Measurements from ENCODE around the gene GSTA2.
"Not testable (repeated sequence)": the region's sequence is repeated elsewhere in the genome, so short reads cannot be mapped to it uniquely, and the experiment has no call there.

GSTA2 gene

GRCh38 chr6:52763322-52763916 is at the start of gene GSTA2:
Gene GSTA2, minus strand, starts transcription at chr6:52763475. Its CDS starts 5,528 bp downstream, at chr6:52757947.
- DNase-seq (ENCODE audit: low spot score) = not testable (repeated sequence)

GRCh38 chr6:52809777-52810176 is 46.5 kb upstream of the GSTA2 start:
- not testable (repeated sequence) for DNase-seq (ENCODE audit: low spot score)

- no peak for DNase-seq (ENCODE audit: low spot score)
Observed at GRCh38 chr6:52808660-52809059, 45.4 kb upstream of the GSTA2 start.

- DNase-seq (ENCODE audit: low spot score) = not testable (repeated sequence)
Observed at GRCh38 chr6:52803668-52804255, 40.5 kb upstream of the GSTA2 start, which contains the start of gene GSTA1. Gene GSTA1, minus strand, starts transcription at chr6:52803816. Its CDS starts 4,549 bp downstream, at chr6:52799267.

- no peak for DNase-seq (ENCODE audit: low spot score)
Observed at GRCh38 chr6:52802806-52803205, 39.5 kb upstream of the GSTA2 start.

GRCh38 chr6:52801188-52801841 is 38.0 kb upstream of the GSTA2 start:
- no peak for DNase-seq (ENCODE audit: low spot score)

- not testable (repeated sequence) for DNase-seq (ENCODE audit: low spot score)
Observed at GRCh38 chr6:52799272-52799671, 36.0 kb upstream of the GSTA2 start.

GRCh38 chr6:52794366-52794765 is 31.1 kb upstream of the GSTA2 start:
- DNase-seq (ENCODE audit: low spot score) = not testable (repeated sequence)

- DNase-seq (ENCODE audit: low spot score) = no peak
Observed at GRCh38 chr6:52790861-52791260, 27.6 kb upstream of the GSTA2 start.

GRCh38 chr6:52789658-52790057 is 26.4 kb upstream of the GSTA2 start:
- not testable (repeated sequence) for DNase-seq (ENCODE audit: low spot score)

- DNase-seq (ENCODE audit: low spot score) = no peak
Observed at GRCh38 chr6:52788478-52788877, 25.2 kb upstream of the GSTA2 start.

- no peak for DNase-seq (ENCODE audit: low spot score)
Observed at GRCh38 chr6:52787917-52788316, 24.6 kb upstream of the GSTA2 start.

- DNase-seq (ENCODE audit: low spot score) = no peak
Observed at GRCh38 chr6:52786249-52786956, 23.1 kb upstream of the GSTA2 start.

- not testable (repeated sequence) for DNase-seq (ENCODE audit: low spot score)
Observed at GRCh38 chr6:52782696-52783274, 19.5 kb upstream of the GSTA2 start.

GRCh38 chr6:52782209-52782608 is 18.9 kb upstream of the GSTA2 start:
- DNase-seq (ENCODE audit: low spot score) = not testable (repeated sequence)

GRCh38 chr6:52779237-52779636 is 16.0 kb upstream of the GSTA2 start:
- DNase-seq (ENCODE audit: low spot score) = no peak

- not testable (repeated sequence) for DNase-seq (ENCODE audit: low spot score)
Observed at GRCh38 chr6:52776711-52777351, 13.6 kb upstream of the GSTA2 start.

- DNase-seq (ENCODE audit: low spot score) = not testable (repeated sequence)
Observed at GRCh38 chr6:52769399-52769798, 6.1 kb upstream of the GSTA2 start.

GRCh38 chr6:52767658-52768057 is 4.4 kb upstream of the GSTA2 start:
- DNase-seq (ENCODE audit: low spot score) = not testable (repeated sequence)

GRCh38 chr6:52761673-52762491 is 1.4 kb downstream of the GSTA2 start:
- DNase-seq (ENCODE audit: low spot score) = not testable (repeated sequence)
